Subcutaneous abdominal adipose tissue (tissue), 5 donors: ENCODE results near the gene GRK6.
A peak's percentile ranks its signal among the peaks of the same experiment; 100 is the strongest.

Source experiments
- H3K27ac ChIP-seq: one replicate; pipeline ENCODE4 v1.7.0; 2013; ENCODE audit warnings: low read depth, mild to moderate bottlenecking, inconsistent platforms, low read length, moderate library complexity
- H3K27me3 ChIP-seq, 5 donors: one replicate each; pipeline ENCODE4 v1.7.0; 2013; ENCODE audit warnings: low read length in 5 of 5, inconsistent platforms in 1 of 5; ENCODE audit not compliant: control insufficient read depth in 5 of 5, insufficient read depth in 4 of 5
- H3K36me3 ChIP-seq, 5 donors: one replicate each; pipeline ENCODE4 v1.7.0; 2013; ENCODE audit warnings: low read length in 5 of 5; ENCODE audit not compliant: control insufficient read depth in 5 of 5, insufficient read depth in 5 of 5
- H3K4me1 ChIP-seq, 5 donors: one replicate each; pipeline ENCODE4 v1.7.0; 2013; ENCODE audit warnings: low read length in 5 of 5, mild to moderate bottlenecking in 3 of 5, moderate library complexity in 1 of 5; ENCODE audit not compliant: control insufficient read depth in 5 of 5, insufficient read depth in 5 of 5
- H3K4me3 ChIP-seq, 5 donors: one replicate each; pipeline ENCODE4 v1.7.0; 2013; ENCODE audit warnings: low read length in 5 of 5, low read depth in 1 of 5
- H3K9ac ChIP-seq, 5 donors: one replicate each; pipeline ENCODE4 v1.7.0; 2013; ENCODE audit warnings: low read length in 5 of 5, mild to moderate bottlenecking in 4 of 5, moderate library complexity in 3 of 5
- H3K9me3 ChIP-seq, 5 donors: one replicate each; pipeline ENCODE4 v1.7.0; 2013; ENCODE audit warnings: low read length in 5 of 5; ENCODE audit not compliant: control insufficient read depth in 5 of 5
- donor health status: healthy.
- donor health status: healthy.
- donor health status: healthy.
- donor health status: healthy.
- donor health status: healthy.

Gene GRK6

GRCh38 chr5:177387405-177387804 is 39.1 kb upstream of the GRK6 start:
- Histone ChIP-seq H3K27me3 (peaks cover 5 to 31% (median 19%) of the 10 kb centered on the region in 5 donors), H3K27ac (no peak overlapping the region)

GRCh38 chr5:177388521-177389052 is 37.9 kb upstream of the GRK6 start:
- Histone ChIP-seq H3K27ac (no peak overlapping the region), H3K36me3 (no peaks in the 10 kb centered on the region), H3K9ac (peak overlapping the region in 1 of 5 donors; percentile 23), H3K4me1 (peaks cover 4 to 26% (median 23%) of the 10 kb centered on the region in 5 donors), H3K27me3 (peaks cover 5 to 29% (median 14%) of the 10 kb centered on the region in 5 donors), H3K4me3 (no peak overlapping the region), H3K9me3 (no peaks in the 10 kb centered on the region)

More at GRCh38 chr5:177387405-177387804, 39.1 kb upstream of the GRK6 start:
- H3K4me3 ChIP-seq = no peak overlapping the region
- no peaks in the 10 kb centered on the region for H3K9me3 ChIP-seq
- no peak overlapping the region for H3K9ac ChIP-seq
- H3K36me3 ChIP-seq = no peaks in the 10 kb centered on the region
- peaks cover 4 to 27% (median 24%) of the 10 kb centered on the region in 5 donors for H3K4me1 ChIP-seq

GRCh38 chr5:177389241-177390169 is 37.0 kb upstream of the GRK6 start:
- Histone ChIP-seq H3K9ac (no peak overlapping the region), H3K27me3 (peaks cover 5 to 30% (median 13%) of the 10 kb centered on the region in 5 donors), H3K4me1 (peaks cover 4 to 26% (median 23%) of the 10 kb centered on the region in 5 donors), H3K4me3 (peak overlapping the region in 2 of 5 donors; percentile 8 to 20), H3K27ac (no peak overlapping the region), H3K36me3 (no peaks in the 10 kb centered on the region), H3K9me3 (no peaks in the 10 kb centered on the region)

DNA sequence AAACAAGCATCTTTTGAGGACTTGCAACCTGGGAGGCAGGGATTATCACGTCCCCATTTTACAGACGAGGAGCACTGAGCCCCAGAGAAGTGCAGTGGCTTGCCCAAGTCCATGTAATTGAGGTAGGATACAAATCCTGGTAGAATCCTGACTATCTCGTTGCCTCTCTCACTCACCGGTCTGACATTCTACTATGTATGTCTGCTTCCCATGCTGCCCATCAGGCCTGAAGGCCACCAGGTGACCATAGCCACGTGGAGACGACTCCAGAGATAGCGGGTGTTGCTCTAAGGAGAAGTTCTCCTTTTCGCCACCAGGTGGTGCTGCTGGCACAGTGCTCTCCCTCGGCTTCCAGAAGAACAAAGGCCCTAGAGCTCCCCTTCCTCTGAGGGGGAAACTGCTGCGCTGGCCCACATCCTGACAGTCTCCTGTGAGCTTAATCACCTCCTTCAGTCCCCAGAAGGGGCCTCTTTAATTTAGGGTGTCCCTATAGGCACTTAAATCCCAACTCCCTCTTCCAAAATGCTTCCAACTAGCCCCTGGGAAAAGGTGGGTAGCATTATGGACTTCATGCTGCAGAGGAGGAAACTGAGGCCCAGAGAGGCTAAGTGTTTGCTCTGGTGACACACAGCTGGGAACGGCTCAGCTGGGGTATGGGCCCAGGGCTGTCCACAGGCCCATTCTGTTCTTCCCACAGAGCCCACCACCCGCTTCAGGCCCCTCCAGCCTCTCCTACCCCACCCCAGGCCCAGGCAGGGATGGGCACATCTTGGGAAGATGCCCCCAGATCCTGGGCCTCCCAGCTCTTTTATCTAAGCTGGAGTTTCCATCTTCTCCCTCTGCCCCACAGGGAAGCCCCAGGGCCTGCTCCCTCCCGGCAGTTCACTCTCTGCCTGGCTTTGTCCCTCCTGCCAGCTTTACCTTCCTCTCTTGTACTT is 35.8 kb upstream of the GRK6 start:
- Histone ChIP-seq H3K9ac (peak overlapping the region in 1 of 5 donors; percentile 15), H3K4me3 (no peak overlapping the region), H3K27ac (no peak overlapping the region)

DNA sequence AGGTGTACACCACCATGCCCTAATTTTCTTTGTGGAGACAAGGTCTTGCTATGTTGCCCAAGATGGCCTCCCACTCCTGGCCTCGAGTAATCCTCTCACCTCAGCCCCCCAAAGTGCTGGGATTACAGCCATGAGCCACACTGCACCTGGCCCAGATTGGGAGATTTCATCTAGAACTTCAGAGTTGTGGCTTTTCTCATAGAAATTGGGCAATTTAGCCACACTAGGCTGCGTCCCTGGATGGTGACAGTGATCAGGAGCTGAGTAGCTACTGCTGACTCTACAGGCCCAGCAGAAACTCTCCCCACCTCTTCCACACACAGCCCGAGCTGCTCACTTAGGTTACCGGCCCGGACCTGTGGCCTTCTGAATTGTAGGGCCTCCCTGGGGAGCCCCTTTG is 33.7 kb upstream of the GRK6 start:
- H3K9me3 ChIP-seq = no peaks in the 10 kb centered on the region
- no peak overlapping the region for H3K4me3 ChIP-seq
- H3K36me3 ChIP-seq = no peaks in the 10 kb centered on the region
- no peak overlapping the region for H3K27ac ChIP-seq
- peaks cover 4 to 26% (median 23%) of the 10 kb centered on the region in 5 donors for H3K4me1 ChIP-seq
- no peak overlapping the region for H3K9ac ChIP-seq
- H3K27me3 ChIP-seq = peaks cover 0 to 29% (median 12%) of the 10 kb centered on the region in 5 donors

More for the DNA sequence above, 35.8 kb upstream of the GRK6 start:
- peaks cover 4 to 26% (median 23%) of the 10 kb centered on the region in 5 donors for H3K4me1 ChIP-seq
- H3K27me3 ChIP-seq = peaks cover under 1 to 21% (median 13%) of the 10 kb centered on the region in 5 donors
- H3K36me3 ChIP-seq = no peaks in the 10 kb centered on the region
- H3K9me3 ChIP-seq = no peaks in the 10 kb centered on the region

- H3K4me3 ChIP-seq = no peak overlapping the region
- no peaks in the 10 kb centered on the region for H3K36me3 ChIP-seq
- H3K27me3 ChIP-seq = peaks cover 0 to 31% (median 16%) of the 10 kb centered on the region in 5 donors
- no peak overlapping the region for H3K27ac ChIP-seq
- no peaks in the 10 kb centered on the region for H3K9me3 ChIP-seq
- no peak overlapping the region for H3K9ac ChIP-seq
- H3K4me1 ChIP-seq = peaks cover 4 to 25% (median 21%) of the 10 kb centered on the region in 5 donors
Measured at GRCh38 chr5:177393206-177393765, 33.2 kb upstream of the GRK6 start.

DNA sequence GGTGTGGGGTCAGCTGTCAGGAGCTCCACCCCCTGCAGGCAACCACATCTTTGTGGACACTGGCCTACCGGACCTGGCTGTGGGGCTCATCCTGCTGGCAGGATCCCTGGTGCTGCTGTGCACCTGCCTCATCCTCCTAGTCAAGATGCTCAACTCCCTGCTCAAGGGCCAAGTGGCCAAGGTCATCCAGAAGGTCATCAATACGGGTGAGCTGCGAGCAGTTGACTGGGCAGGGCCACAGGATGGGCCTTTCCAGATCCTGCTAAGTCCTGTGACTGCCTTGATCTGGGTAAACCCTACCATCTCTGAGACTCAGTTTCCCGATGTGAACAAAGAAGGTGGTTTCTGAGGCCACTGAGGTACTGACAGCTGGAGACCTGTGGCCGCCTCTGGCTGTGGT is 32.5 kb upstream of the GRK6 start:
- no peaks in the 10 kb centered on the region for H3K36me3 ChIP-seq
- H3K9me3 ChIP-seq = no peaks in the 10 kb centered on the region
- H3K27ac ChIP-seq = no peak overlapping the region
- peaks cover 0 to 32% (median 17%) of the 10 kb centered on the region in 5 donors for H3K27me3 ChIP-seq
- peaks cover 4 to 18% (median 14%) of the 10 kb centered on the region in 5 donors for H3K4me1 ChIP-seq
- H3K4me3 ChIP-seq = no peak overlapping the region
- H3K9ac ChIP-seq = no peak overlapping the region

DNA sequence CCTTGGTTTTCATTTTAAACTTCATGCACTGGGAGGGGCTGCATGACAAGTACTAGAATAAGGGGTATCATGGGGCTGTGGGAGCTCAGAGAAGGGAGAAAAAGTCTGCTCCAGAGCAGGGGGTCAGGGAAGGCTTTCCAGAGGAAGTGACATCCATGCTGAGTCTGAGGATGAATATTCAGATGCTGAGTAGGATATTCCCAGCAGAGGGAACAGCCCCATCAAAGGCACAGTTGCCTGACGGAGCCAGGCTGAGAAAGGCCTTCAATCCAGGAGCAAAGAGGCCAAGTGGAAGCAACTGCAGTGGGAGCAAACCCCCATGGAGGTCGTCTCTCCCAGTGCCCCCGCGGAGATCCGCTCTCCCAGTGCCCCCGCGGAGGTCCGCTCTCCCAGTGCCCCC is 30.4 kb upstream of the GRK6 start:
- Histone ChIP-seq H3K9ac (no peak overlapping the region), H3K27me3 (peaks cover 18 to 40% (median 32%) of the 10 kb centered on the region in 5 donors), H3K4me1 (peaks cover 0 to 10% (median 8%) of the 10 kb centered on the region in 5 donors), H3K4me3 (no peak overlapping the region), H3K9me3 (no peaks in the 10 kb centered on the region), H3K36me3 (no peaks in the 10 kb centered on the region), H3K27ac (no peak overlapping the region)

GRCh38 chr5:177396807-177397206 is 29.7 kb upstream of the GRK6 start:
- Histone ChIP-seq H3K4me1 (peaks cover 0 to 10% (median 8%) of the 10 kb centered on the region in 5 donors), H3K27me3 (peaks cover 24 to 44% (median 39%) of the 10 kb centered on the region in 5 donors), H3K4me3 (no peak overlapping the region), H3K27ac (no peak overlapping the region), H3K36me3 (no peaks in the 10 kb centered on the region), H3K9ac (no peak overlapping the region), H3K9me3 (no peaks in the 10 kb centered on the region)
